ENCODE measurements around the gene MVB12B. TPM values are rescaled to one million over a fixed set of nuclear protein-coding genes. Genes with fewer than 3 reads are reported as not detected.

MVB12B gene
- total RNA-seq, 2 donors from 2014 or later = 13.6 to 13.8 TPM

DNA sequence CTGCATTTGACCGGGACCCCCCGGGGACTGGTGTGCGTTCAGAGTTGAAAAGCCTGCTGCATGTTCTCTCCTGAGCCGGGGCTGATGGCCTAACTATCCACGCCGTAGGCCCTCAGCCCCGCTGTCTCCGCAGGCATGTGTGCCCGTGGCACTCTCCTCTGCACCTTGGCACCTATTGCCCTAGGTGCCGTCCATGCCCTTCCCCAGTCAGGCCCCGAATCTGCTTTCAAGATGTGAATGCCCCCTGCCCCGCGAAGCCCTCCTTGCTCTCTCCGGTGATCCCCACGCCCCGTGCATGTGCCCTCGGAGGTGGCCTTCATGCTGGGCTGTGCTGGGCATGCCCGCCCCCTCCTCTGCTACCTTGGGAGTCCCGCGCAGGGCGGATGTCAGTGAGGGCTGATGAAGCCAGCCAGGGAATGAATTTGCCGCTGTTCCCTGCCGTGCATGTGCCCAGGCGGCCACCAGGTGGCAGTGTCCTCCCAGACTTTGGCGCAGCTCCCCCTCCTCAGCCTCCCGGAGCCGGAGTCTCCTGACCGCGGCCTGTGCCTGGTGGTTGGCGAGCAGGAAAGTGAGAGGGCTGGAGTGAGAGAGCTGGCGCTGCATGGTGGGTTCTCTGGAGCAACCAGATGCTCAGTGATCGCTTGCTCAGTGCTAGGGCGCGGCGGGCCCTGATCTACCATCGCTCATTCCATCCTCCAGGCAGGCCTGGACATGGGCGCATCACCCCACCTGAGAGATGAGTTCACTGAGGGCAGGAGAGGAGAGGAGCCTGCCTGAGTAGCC, 174.2 kb downstream of the MVB12B start:
- peak; percentile 91 for DNase-seq (ENCODE audit: low spot score)
- intact Hi-C loops (cut with DNase I) = loop anchor here in 1 of 2 donors (5.0 to 10.0 kb wide), 2 partner anchors 52 to 274 kb away; no protein-coding TSS in a partner anchor

- intact Hi-C loops (cut with DNase I) = loop anchor here in 1 of 2 donors (5.0 to 10.0 kb wide), 2 partner anchors 51 to 273 kb away; no protein-coding TSS in a partner anchor
- DNase-seq (ENCODE audit: low spot score) = peak; percentile 49
These were observed 175.0 kb downstream of the MVB12B start for GRCh38 chr9:126501383-126502331.

- intact Hi-C loops (cut with DNase I) = loop anchor here in 1 of 2 donors (5.0 to 10.0 kb wide), 2 partner anchors 50 to 272 kb away; no protein-coding TSS in a partner anchor
- DNase-seq (ENCODE audit: low spot score) = peak; percentile 72
These were observed 176.0 kb downstream of the MVB12B start for GRCh38 chr9:126502417-126503332.

GRCh38 chr9:126503333-126504085, 176.9 kb downstream of the MVB12B start:
- intact Hi-C loops (cut with DNase I) = loop anchor here in 1 of 2 donors (5.0 to 10.0 kb wide), 2 partner anchors 49 to 271 kb away; no protein-coding TSS in a partner anchor
- peak; percentile 70 for DNase-seq (ENCODE audit: low spot score)

DNA sequence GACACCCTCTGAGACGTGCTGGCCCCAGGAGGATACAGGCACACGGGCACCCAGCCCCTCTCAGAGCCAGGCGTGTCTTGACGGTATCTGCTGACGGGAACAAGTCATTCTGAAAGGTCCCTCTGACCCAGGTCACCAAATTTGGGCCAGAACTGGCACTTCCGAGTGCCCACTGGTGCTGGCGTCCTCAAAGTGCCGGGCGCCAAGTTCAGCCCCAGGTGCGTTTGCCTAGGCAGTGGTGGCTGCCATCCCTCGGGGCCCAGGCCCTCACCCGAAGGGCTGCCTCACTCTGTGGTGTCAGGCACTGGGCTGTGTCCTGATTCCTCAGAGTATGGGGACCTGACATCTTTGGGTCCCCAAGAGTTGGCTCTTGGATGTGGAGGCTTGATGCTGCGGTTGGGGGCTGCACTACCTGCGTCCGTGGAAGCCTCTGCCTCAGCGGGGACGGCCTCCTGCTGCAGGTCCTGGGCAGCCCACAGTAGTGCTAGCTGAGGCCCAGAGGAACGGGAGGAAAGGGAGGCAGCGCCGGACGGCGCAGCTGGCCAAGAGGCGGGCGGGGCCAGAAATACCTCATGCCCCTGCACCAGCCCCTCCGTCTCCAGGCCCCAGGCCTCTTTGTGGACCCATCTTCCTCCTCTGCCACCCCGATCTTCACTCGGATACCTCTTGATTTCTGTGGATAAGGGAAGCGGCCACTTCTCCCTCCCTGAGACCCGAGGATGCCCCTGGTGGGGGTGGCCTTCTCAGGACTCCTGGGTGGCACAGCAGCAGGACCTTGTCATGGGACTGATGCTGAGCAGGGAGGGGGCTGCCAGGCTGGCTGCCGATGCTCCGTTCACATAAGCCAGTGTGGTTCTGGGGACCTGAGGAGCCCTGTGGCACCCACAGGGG, 177.7 kb downstream of the MVB12B start:
- intact Hi-C loops (cut with DNase I) = loop anchor here in 1 of 2 donors (5.0 to 10.0 kb wide), 2 partner anchors 48 to 270 kb away; no protein-coding TSS in a partner anchor
- peak; percentile 76 for DNase-seq (ENCODE audit: low spot score)

DNA sequence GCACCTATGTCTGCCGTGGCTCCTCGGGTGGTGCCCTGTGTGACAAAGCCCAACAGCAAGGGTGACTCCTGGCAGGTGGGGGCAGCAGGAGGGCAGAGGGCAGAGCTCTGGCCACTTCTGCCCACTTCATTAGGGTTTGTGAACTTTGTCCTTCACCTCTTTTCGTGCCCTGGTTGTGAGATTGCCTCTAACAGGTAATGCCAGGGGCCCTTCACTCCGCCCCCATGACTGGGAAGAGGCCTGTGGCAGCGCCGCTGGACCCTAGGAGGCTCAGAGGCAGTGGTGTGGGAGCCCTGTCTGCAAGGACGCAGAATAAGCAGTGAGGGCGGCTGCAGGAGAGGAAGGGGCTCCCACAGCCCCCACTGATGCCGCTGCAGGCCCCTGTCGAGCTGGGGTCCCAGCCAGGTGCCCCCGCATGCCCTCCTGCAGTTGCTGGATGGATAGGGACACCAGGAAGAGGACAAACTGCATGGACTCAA, 178.4 kb downstream of the MVB12B start:
- DNase-seq (ENCODE audit: low spot score) = peak; percentile 34
- intact Hi-C loops (cut with DNase I) = loop anchor here in 1 of 2 donors (5.0 to 10.0 kb wide), 2 partner anchors 47 to 270 kb away; no protein-coding TSS in a partner anchor

DNA sequence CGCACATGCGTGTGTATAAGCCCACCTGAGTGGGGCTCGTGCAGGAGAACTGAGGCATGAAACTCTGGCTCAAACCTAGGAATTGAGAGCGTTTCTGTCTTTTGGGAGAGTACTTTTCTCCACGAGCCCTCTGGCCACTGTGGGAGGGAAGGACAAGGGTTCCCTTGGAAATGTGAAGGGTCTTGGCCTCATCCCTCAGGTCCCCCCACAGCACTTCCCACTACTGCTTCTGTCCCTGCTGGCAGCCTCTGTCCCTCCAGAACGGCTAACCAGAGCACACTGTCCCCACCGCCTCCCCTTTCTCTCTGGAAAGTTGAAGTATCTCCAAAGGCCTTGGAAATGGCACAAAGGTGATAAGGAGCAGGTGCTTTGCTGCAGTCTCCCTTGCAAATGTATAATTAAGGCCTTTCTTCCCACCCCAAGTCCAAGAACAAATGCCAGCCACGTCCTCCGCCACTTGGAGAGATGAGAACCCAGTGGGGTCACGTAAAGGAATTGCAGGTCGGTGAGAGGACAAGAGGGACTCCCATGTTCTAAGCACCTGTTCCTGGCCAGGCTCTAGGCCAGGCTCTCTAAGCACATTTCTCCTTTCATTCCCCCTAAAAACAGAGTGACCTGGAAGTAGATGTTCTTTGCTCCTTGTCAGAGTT, 179.2 kb downstream of the MVB12B start:
- intact Hi-C loops (cut with DNase I) = loop anchor here in 1 of 2 donors (10.0 kb wide), 1 partner anchor 269 kb away; no protein-coding TSS in a partner anchor
- peak; percentile 57 for DNase-seq (ENCODE audit: low spot score)

DNA sequence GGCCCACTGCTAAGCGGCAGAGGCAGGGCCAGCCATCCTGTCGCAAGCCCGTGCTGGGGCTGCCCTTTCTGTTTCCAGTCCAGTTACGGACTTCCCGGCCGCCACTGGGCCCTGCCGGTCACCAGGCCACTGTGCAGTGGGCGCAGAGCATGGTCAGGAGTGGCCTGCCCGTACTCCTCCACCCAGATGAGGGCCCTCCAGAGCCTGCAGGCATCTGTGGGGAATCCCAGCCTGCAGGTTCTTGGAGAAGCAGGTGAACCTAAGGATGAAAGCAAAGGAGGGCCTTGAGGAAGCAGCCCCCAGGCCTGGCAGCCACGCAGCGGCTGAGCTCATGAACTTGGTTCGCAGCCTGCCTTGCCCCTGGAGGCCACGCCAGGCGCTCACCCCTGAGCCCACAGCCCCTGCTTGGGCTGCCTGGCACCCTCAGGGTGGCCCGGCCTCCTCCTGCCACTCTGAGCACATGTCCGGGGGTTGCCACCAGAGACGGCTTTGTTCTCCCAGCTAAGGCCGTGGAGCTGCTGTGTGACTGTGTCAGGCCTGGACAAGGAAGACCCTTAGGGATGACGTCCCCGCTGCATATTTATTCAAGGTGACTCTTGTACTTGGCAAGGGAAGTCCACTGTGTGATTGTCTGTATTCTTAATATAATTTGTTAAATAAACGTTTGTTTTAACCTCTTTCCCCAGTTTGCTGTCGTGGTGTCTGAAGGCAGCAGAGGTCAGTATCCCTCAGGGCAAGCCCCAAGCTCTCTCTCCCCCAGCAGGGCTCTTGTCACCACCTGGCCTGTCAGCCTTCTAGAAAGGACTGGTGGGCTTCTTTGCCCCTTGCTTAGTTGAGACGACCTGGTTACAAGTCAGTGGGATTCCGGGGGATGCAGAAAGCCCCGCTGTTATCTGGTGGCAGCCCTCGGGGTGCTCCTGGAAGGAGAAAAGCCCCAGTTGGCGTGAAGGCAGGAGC, 180.0 kb downstream of the MVB12B start:
- DNase-seq (ENCODE audit: low spot score) = peak; percentile 67
- intact Hi-C loops (cut with DNase I) = loop anchor here in 1 of 2 donors (10.0 kb wide), 1 partner anchor 268 kb away; no protein-coding TSS in a partner anchor

- intact Hi-C loops (cut with DNase I) = loop anchor here in 1 of 2 donors (10.0 kb wide), 1 partner anchor 267 kb away; no protein-coding TSS in a partner anchor
- DNase-seq (ENCODE audit: low spot score) = peak; percentile 71
These were observed 180.9 kb downstream of the MVB12B start for GRCh38 chr9:126507318-126508109.

DNA sequence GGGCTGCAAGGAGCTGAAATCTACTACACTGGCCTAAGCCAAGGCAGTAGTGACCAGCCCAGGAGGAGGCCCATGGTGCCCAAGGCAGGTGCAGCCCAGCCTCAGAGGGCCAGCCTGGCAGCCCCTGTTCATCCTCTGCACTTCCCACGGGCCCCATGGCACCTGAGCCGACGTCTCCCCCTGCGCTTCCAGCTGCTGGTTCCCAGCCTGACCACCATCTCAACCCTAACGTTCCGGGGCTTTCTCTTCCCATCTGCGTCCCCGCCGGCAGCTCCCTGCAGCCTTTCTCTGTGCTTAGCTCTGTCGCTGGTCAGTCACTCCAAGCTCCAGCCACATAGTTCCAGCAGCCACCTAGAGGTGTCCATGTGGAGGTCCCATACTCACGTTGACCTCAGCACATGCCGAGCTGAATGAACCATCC, 181.6 kb downstream of the MVB12B start:
- peak; percentile 45 for DNase-seq (ENCODE audit: low spot score)
- intact Hi-C loops (cut with DNase I) = loop anchor here in 1 of 2 donors (10.0 kb wide), 1 partner anchor 267 kb away; no protein-coding TSS in a partner anchor

DNA sequence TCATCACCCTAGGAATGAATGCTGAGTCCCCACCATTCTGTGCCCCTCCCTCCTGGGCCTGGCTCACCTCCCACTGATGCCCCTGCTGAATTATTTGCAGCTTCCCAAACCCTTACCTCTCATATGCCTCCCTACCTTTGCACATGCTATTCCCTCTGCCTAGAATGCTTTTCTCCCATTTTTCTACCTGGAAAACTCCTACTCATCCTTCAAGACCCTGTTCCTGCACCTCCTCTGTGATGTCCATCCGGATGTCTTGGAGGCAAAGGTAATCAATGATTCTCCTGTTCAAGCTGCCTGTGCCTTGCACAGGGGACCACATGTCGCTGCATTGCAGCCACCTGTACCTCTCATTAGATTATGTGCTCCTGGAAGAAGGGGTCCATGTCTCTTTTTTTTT, 182.3 kb downstream of the MVB12B start:
- no peak for DNase-seq (ENCODE audit: low spot score)
- intact Hi-C loops (cut with DNase I) = loop anchor here in 1 of 2 donors (10.0 kb wide), 1 partner anchor 266 kb away; no protein-coding TSS in a partner anchor

DNA sequence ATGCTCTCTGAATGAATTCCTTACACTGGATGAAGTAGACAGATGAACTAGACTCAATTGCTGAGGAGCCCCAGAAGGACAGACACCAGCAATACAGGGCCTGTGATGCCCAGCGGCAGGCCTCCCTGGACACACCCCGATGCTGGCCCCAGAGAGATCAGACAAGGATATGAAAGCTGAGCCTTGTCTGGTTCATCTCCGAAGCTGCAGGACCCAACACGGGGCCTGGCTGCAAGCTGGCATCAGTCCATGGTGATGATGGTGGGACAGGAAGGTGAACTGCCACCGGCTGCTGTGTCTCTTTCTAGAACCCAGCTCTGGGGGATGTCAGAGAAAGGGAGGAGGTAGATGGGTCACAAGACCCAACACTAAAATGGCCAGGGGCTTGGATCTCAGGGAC, 183.1 kb downstream of the MVB12B start:
- intact Hi-C loops (cut with DNase I) = loop anchor here in 1 of 2 donors (10.0 kb wide), 1 partner anchor 265 kb away; no protein-coding TSS in a partner anchor
- DNase-seq (ENCODE audit: low spot score) = peak; percentile 65

DNA sequence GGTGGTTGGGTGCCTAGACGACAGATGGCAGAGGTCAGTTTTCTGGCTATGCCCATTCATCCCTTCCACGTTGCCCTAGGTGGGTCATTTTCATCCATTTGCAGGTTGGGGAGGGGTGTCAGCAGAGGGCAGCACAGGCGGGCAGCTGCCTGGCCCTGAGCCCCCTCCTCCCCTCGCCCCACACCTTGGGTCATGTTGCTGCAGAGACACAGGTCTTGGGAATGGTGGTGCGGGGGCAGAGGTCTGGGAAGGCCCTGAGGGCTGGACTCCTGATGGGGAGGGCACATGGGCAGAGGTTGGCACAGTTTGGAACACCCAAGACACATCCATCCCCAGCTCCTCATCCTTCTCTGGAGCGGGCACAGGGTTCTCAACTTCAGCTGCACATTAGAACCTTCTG, 183.9 kb downstream of the MVB12B start:
- DNase-seq (ENCODE audit: low spot score) = peak; percentile 43
- intact Hi-C loops (cut with DNase I) = no loop called here

- DNase-seq (ENCODE audit: low spot score) = peak; percentile 5
- intact Hi-C loops (cut with DNase I) = no loop called here
These were observed 184.8 kb downstream of the MVB12B start for GRCh38 chr9:126511411-126511810.

Measured in posterior vena cava (tissue), 2 donors.